WTC11 (cell line): ENCODE results near the gene ESYT1. TPM values are rescaled to one million over a fixed set of nuclear protein-coding genes. Genes with fewer than 3 reads are reported as not detected.
A peak's percentile ranks its signal among the peaks of the same experiment; 100 is the strongest.

Experiments used
- ATAC-seq: fragments of 200-7000 bp; cut with Tn5 transposase; 2 replicates; pipeline ENCODE4 v1.10.0; 2021; ENCODE audit warnings: mild to moderate bottlenecking, moderate library complexity
- CTCF ChIA-PET: fragments of 300-600 bp; sonication (Branson Sonifier 250); formaldehyde crosslinking; loops from one replicate; lab custom pipeline; 2021; ENCODE audit warnings: antibody characterized with exemption; lab: Charles Lee
- POLR2A ChIA-PET: fragments of 350-600 bp; sonication (Branson Sonifier 250); formaldehyde crosslinking; loops from one replicate; lab custom pipeline; 2021; ENCODE audit warnings: antibody characterized with exemption; lab: Charles Lee
- DNase-seq: peaks from one replicate; pipeline ENCODE4 v3.0.0; 2021; ENCODE audit warnings: low spot score
- H3K27ac Mint-ChIP-seq: 2 replicates; pipeline ENCODE4 v1.8.0; 2021; ENCODE audit warnings: mixed read lengths
- H3K27me3 Mint-ChIP-seq: 2 replicates; pipeline ENCODE4 v1.8.0; 2021; ENCODE audit warnings: low read depth, mild to moderate bottlenecking, moderate library complexity, mixed read lengths
- H3K36me3 Mint-ChIP-seq: 2 replicates; pipeline ENCODE4 v1.8.0; 2021; ENCODE audit warnings: mixed read lengths
- H3K4me1 Mint-ChIP-seq: 2 replicates; pipeline ENCODE4 v1.8.0; 2022; ENCODE audit warnings: mixed read lengths
- H3K4me3 Mint-ChIP-seq: 2 replicates; pipeline ENCODE4 v1.8.0; 2021; ENCODE audit warnings: mild to moderate bottlenecking, moderate library complexity, mixed read lengths
- H3K9me3 Mint-ChIP-seq: 2 replicates; pipeline ENCODE4 v1.8.0; 2021; ENCODE audit warnings: mixed read lengths
- ARID4B ChIP-seq: sonication (generic); formaldehyde crosslinking; IDR thresholded peaks from 2 replicates; pipeline ENCODE4 v1.8.0; 2023; ENCODE audit warnings: missing genetic modification reagents, mild to moderate bottlenecking, borderline replicate concordance
- ERG ChIP-seq: fragments of 250-450 bp; sonication (Bioruptor Pico); IDR thresholded peaks from 2 replicates; pipeline ENCODE4 v1.8.0; 2021; ENCODE audit warnings: mild to moderate bottlenecking
- NFE2L1 ChIP-seq: sonication (generic); formaldehyde crosslinking; IDR thresholded peaks from 2 replicates; pipeline ENCODE4 v1.8.1; 2023; ENCODE audit warnings: missing genetic modification reagents
- PRDM15 ChIP-seq: sonication (generic); formaldehyde crosslinking; IDR thresholded peaks from 2 replicates; pipeline ENCODE4 v1.8.0; 2022; ENCODE audit warnings: missing genetic modification reagents
- RELA ChIP-seq: sonication (generic); formaldehyde crosslinking; IDR thresholded peaks from 2 replicates; pipeline ENCODE4 v1.8.1; 2022; ENCODE audit warnings: missing genetic modification reagents, mild to moderate bottlenecking, borderline replicate concordance
- SMAD3 ChIP-seq: sonication (generic); formaldehyde crosslinking; IDR thresholded peaks from 2 replicates; pipeline ENCODE4 v1.8.0; 2022; ENCODE audit warnings: missing genetic modification reagents, mild to moderate bottlenecking, borderline replicate concordance
- USF1 ChIP-seq: sonication (generic); formaldehyde crosslinking; IDR thresholded peaks from 2 replicates; pipeline ENCODE4 v1.8.0; 2022; ENCODE audit warnings: mild to moderate bottlenecking, missing genetic modification reagents
- USF2 ChIP-seq: sonication (generic); formaldehyde crosslinking; IDR thresholded peaks from 2 replicates; pipeline ENCODE4 v1.8.1; 2023; ENCODE audit warnings: mild to moderate bottlenecking, missing genetic modification reagents, moderate library complexity
- ZMAT4 ChIP-seq: fragments of 250-450 bp; sonication (Bioruptor Pico); IDR thresholded peaks from 2 replicates; pipeline ENCODE4 v1.9.0; 2021; ENCODE audit warnings: mild to moderate bottlenecking
- ZSCAN18 ChIP-seq: fragments of 250-450 bp; sonication (Bioruptor Pico); IDR thresholded peaks from 2 replicates; pipeline ENCODE4 v2.1.2; 2022; ENCODE audit warnings: mild to moderate bottlenecking, moderate library complexity
- total RNA-seq: library from RNA; stranded (reverse); gene quantifications from 3 replicates; pipeline ENCODE4 v1.2.3, GENCODE V29; 2021

ESYT1 gene
- total RNA-seq, 1 experiment from 2014 or later: 80.1 TPM

GRCh38 chr12:56158926-56159461 is 30.9 kb downstream of the ESYT1 start (continued):
- TF ChIP-seq ARID4B (CRISPR knock-in tag) (no peak; the same call in 1 of the 2 replicates), RELA (CRISPR knock-in tag) (no peak), USF2 (no peak)

- ChIA-PET CTCF (interaction anchor here (0.8 to 2.2 kb wide), 8 partner anchors 28 to 107 kb away, joined by 3 to 11 read pairs (median 4); partner anchors contain the start of genes RNF41, SMARCC2 and ZC3H10), POLR2A (interaction anchor here (1.0 to 7.2 kb wide), 8 partner anchors 17 to 201 kb away, joined by 3 to 104 read pairs (median 11); partner anchors contain the start of genes ESYT1, PA2G4, RNF41 and SMARCC2)
- peaks cover 49% of the 10 kb centered on the region for H3K4me1 Mint-ChIP-seq
- DNase-seq (no peak), ATAC-seq (no peak)
- H3K9me3 Mint-ChIP-seq: no peaks in the 10 kb centered on the region
- TF ChIP-seq ERG (CRISPR knock-in tag) (0 out of 2 replicates have a peak, but pooled peaks have one; percentile 26), PRDM15 (CRISPR knock-in tag) (no peak)
- no peaks in the 10 kb centered on the region for H3K27me3 Mint-ChIP-seq
- H3K4me3 Mint-ChIP-seq: peak overlapping the region; percentile 96
- peak overlapping the region; percentile 93 for H3K27ac Mint-ChIP-seq
- peaks cover 62% of the 10 kb centered on the region for H3K36me3 Mint-ChIP-seq
Observed at GRCh38 chr12:56159482-56160192, 31.6 kb downstream of the ESYT1 start.

GRCh38 chr12:56160193-56160763 is 32.2 kb downstream of the ESYT1 start:
- Mint-ChIP-seq H3K36me3 (peaks cover 63% of the 10 kb centered on the region), H3K27me3 (no peaks in the 10 kb centered on the region), H3K4me1 (peaks cover 49% of the 10 kb centered on the region), H3K4me3 (peak overlapping the region; percentile 96), H3K27ac (peak overlapping the region; percentile 92), H3K9me3 (no peaks in the 10 kb centered on the region)
- no peak for TF ChIP-seq PRDM15 (CRISPR knock-in tag)
- TF ChIP-seq ZMAT4: no peak
- TF ChIP-seq NFE2L1 (CRISPR knock-in tag): 0 out of 2 replicates have a peak, but pooled peaks have one; percentile 42
- TF ChIP-seq USF1 (CRISPR knock-in tag): 0 out of 2 replicates have a peak, but pooled peaks have one; percentile 11
- TF ChIP-seq SMAD3: 0 out of 2 replicates have a peak, but pooled peaks have one; percentile 15
- TF ChIP-seq ZSCAN18 (CRISPR knock-in tag): no peak
- POLR2A ChIA-PET: interaction anchor here (1.0 to 7.2 kb wide), 7 partner anchors 9 to 79 kb away, joined by 3 to 104 read pairs (median 25); partner anchors contain the start of genes ESYT1, MYL6B, RNF41 and SMARCC2
- ATAC-seq: peak; percentile 0; the same call in 1 of the 2 replicates
- CTCF ChIA-PET: interaction anchor here (1.2 to 3.4 kb wide), 6 partner anchors 9 to 47 kb away, joined by 3 to 20 read pairs (median 6); partner anchors contain the start of genes MYL6B, SMARCC2 and ZC3H10
- no peak for DNase-seq
